Stimulated activated CD4-positive, alpha-beta T cell treated with anti-CD3 and anti-CD28 coated beads, Interleukin-2, amount 100 ng/mL, for 48 hours (primary cell): ENCODE results near the gene PTPRJ.
"Not testable (repeated sequence)": the region's sequence is repeated elsewhere in the genome, so short reads cannot be mapped to it uniquely, and the experiment has no call there.

Experiments used
- DNase-seq, 2 donors: peaks; one replicate each; pipeline ENCODE4 v3.0.0-alpha.2; 2020

Gene PTPRJ

DNA sequence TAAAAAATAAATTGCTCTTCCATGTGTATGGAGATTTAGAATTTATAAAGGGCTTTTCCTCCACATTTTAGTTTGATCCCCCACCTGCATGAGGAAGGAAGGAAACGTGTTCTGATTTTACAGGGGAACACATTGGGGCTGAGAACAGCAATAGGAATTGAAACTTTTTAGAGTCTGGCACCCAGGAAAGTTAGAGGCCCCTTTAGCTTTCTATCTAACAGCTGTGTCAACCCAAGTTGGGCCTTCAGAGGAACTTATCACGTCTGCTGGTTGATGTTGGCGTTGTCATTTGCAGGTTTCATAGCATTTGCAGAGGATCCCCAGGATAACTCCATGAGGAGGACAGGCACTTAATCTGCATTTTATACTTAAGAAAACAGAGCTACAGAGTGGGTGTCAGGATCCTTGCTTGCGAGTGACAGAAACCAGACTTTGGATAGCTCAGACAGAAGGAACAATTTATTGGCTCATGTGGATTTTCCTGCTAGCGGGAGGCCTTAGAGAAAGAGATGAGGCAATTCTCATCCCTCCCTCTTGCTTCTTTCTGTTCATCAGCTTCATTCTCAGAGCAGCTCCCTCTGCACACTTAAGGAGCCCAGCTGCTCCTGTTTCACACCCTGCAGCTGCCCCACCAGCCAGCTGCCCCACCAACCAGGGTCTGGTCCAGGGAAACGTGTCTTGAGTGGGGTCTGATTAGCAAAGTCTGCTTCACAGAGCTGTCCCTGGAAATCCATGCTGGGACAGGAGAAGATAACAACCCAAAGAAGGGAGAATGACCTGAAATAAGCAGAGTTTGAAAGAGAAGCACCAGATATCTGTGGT lies 143.8 kb downstream of the PTPRJ start:
- no peak for DNase-seq

GRCh38 chr11:48124880-48125279 lies 144.5 kb downstream of the PTPRJ start:
- DNase-seq, result no peak

DNA sequence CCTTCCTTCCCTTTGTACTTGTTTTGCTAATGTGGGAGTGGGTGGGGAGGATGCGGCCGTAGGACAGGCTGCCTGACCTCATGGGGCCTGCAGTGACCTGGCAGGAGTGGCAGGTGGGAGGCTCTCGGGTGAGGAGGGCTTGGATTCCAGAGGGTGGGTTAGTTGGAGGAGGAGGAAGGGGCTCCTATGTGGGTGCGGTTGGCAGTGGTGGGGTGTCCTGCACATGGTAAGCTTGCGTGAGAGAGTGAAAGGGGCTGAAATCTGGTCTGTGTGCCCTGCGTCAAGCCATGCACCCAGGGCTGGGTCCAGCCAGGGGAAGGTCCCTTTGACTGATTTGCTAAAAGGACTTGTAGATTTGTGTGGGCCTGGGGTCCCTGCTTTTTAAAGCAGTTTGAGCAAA lies 145.5 kb downstream of the PTPRJ start:
- no peak for DNase-seq

GRCh38 chr11:48127521-48128183 lies 147.3 kb downstream of the PTPRJ start:
- no peak for DNase-seq

GRCh38 chr11:48129697-48130395 lies 149.5 kb downstream of the PTPRJ start:
- DNase-seq, result no peak

DNA sequence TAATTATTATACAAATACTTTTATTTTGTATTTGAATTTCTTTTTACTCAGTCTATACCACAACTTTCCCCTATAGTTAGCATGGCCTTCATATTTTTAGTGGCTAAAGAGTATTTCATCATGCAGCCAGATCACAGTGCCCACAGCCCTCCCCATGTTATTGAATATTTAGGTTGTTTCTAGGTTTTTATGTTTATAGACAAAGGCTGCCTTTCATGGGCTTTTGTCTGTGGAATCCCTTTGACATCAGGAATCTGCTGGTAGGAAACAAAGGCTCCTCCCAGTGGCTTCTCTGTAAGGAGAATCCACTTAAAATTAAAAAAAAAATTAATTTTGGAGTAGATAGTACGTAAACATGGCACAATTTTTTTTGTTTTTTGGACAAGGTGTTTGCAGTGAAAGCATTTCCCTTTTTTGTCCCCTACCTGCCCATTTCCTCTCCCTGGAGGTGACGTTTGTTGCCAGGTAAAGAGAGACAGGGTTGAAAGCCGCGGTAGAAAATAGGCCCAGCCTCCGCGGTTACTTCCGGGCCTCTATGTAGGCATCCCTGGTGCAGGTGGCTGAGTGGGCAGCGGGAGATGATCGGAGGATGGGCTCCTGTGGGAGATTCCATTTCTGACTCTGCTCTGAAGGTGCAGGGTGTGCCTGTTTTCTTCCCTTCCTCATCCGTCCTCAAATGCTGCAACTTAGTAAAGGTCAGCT lies 154.0 kb downstream of the PTPRJ start:
- DNase-seq, result no peak

- no peak for DNase-seq
These were observed 157.9 kb downstream of the PTPRJ start for GRCh38 chr11:48138222-48138621.

- DNase-seq, result not testable (repeated sequence)
These were observed 159.5 kb downstream of the PTPRJ start for GRCh38 chr11:48139896-48140295.

- no peak for DNase-seq
These were observed 161.2 kb downstream of the PTPRJ start for GRCh38 chr11:48141475-48142122.

DNA sequence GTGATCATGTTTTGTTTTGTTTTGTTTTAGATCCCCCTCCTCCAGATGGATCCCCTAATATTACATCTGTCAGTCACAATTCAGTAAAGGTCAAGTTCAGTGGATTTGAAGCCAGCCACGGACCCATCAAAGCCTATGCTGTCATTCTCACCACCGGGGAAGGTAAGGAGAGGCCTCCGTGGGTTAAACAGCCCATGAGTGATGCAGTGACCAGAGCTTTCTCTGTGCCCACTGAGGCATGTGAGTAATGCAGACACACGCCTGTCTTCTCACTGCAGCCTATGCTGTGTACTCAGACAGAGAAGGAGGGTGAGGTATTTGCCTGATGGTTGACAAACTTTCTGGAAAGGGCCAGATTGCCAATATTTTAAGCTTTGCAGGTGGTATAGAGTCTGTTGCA lies 162.5 kb downstream of the PTPRJ start:
- no peak for DNase-seq

- DNase-seq, result no peak
These were observed 168.4 kb downstream of the PTPRJ start for GRCh38 chr11:48148749-48149148.

GRCh38 chr11:48150213-48150612 lies 169.9 kb downstream of the PTPRJ start:
- DNase-seq, result no peak

- DNase-seq, result no peak
These were observed 173.8 kb downstream of the PTPRJ start for GRCh38 chr11:48154151-48154550.

GRCh38 chr11:48161951-48162884 lies 181.9 kb downstream of the PTPRJ start:
- DNase-seq, result no peak

DNA sequence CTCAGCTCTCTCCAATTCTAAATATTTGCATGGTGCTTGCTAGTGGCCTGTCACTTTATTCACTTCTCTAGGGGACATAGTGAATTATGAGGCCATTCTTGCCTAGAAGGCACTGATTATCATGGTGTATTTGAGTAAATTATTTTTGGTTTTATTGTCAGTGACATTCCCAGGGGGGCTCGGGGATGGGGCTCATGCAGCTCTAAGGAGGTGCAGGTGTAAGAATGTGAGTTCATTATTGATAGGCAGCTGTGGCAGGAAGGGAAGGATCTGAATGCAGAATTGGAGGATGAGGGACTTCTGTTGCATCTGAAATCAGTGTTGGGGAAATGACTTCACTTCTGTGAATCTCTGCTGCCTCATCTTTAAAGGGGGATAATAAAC lies 182.5 kb downstream of the PTPRJ start:
- DNase-seq, result no peak

- no peak for DNase-seq
These were observed 183.2 kb downstream of the PTPRJ start for GRCh38 chr11:48163360-48164100.

DNA sequence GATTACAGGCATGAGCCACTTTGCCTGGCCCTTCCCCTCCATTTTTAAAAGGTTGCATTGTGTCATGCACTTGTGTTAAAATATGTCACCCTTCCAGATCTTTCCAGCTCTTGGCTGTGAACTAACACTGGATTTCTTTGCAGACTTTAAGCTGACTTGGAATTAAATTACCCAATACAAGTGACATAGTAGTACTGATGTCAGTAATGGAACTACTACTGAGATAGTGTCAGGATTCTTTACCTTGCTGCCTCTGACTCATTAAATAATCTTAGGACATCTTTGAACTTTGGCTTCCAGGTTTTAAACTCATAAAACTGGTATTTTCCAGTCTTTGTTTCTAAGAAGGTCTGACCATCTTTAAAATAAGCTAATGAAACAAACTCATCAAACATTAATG lies 184.5 kb downstream of the PTPRJ start:
- no peak for DNase-seq

DNA sequence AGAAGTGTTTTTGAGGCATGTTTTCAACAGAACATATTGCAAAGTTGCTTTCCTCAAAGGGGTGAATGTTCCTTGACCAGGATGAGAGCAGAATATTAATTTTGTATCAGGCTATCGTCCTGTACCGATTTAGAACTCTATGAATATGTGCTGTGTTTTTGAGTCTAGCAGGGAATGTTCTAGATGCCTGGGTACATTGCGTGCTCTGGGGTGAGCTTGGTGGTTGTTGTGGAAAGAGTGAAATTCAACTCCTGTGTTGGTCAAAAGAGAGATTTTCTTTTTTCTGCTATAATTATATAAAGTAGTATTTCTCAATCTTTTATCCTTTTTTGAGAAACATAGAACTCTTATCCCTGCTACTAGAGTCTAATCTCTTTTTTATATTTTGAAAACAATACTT lies 185.1 kb downstream of the PTPRJ start:
- DNase-seq, result no peak

GRCh38 chr11:48167380-48167779 lies 187.0 kb downstream of the PTPRJ start:
- DNase-seq, result no peak

DNA sequence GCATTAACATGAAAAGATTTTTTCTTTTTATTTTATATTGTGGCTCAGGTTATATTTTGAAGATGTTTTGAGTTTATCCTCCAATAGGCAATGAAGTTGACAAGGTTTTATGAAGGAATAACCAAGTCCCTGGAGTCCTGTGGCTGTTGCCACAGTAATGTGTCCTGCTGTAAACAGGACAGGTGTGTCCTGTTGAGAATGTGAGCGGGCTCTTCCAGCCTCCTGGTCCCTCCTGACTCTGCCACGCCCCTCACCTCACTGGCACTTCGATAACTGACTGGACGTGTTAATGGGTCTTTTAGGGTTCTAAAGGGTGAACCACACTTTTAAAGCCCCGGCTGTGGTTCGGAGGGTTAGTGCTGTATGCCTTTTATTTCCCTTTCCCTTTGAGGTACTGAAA lies 188.5 kb downstream of the PTPRJ start:
- DNase-seq, result no peak

DNA sequence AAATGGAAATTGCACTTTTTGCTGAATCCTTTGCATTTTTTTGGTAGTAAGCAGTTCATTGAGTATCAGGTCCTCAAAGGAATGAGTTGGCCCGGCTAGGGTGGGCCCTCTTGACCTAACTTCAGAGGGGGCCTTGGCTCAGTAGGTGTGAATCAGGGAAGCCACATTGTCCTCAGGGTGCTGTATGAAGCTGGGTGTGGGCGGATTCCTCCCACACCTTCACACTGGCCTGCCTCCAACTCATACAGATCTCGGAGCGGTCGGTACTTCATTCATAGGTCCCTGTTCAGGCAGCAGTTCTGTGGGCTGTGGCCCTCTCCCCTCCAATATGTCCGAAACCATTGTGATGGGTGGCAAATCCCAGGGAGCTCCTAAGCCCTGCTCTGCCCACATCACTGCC lies 188.9 kb downstream of the PTPRJ start:
- no peak for DNase-seq
